ENCODE measurements around the gene RDH13.
A peak's percentile ranks its signal among the peaks of the same experiment; 100 is the strongest.
"Not testable (repeated sequence)": the region's sequence is repeated elsewhere in the genome, so short reads cannot be mapped to it uniquely, and the experiment has no call there.

Gene RDH13

DNA sequence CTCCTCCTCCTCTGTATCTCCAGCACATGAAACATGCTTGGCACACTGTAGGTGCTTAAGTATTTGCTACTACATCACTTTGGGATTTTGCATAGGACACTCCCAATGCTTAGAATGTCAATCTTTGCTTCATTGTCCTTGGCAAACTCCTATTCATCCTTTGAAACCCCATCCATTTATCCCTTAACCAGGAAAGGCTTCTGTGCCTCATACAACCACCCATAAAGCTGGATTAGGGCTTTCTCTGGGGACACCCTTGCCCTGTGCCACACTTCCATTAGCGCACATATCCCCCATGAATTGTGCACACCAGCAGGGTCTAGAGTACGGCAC, 6.9 kb upstream of the RDH13 start:
- Histone ChIP-seq H3K9me3 (peaks cover 0 to 12% (median 12%) of the 10 kb centered on the region in 3 donors), H3K27ac (peak overlapping the region; percentile 25 to 38), H3K36me3 (no peaks in the 10 kb centered on the region), H3K4me1 (peaks cover 0 to 13% (median 0%) of the 10 kb centered on the region in 4 donors), H3K27me3 (peaks cover 0 to 37% of the 10 kb centered on the region in 2 donors), H3K4me3 (peak overlapping the region in 1 of 2 donors; percentile 36)
- intact Hi-C loops (cut with DNase I; ENCODE audit: low total_unique reads), result no loop called here
- DNase-seq, result no peak
- TF ChIP-seq, protein P1, sequence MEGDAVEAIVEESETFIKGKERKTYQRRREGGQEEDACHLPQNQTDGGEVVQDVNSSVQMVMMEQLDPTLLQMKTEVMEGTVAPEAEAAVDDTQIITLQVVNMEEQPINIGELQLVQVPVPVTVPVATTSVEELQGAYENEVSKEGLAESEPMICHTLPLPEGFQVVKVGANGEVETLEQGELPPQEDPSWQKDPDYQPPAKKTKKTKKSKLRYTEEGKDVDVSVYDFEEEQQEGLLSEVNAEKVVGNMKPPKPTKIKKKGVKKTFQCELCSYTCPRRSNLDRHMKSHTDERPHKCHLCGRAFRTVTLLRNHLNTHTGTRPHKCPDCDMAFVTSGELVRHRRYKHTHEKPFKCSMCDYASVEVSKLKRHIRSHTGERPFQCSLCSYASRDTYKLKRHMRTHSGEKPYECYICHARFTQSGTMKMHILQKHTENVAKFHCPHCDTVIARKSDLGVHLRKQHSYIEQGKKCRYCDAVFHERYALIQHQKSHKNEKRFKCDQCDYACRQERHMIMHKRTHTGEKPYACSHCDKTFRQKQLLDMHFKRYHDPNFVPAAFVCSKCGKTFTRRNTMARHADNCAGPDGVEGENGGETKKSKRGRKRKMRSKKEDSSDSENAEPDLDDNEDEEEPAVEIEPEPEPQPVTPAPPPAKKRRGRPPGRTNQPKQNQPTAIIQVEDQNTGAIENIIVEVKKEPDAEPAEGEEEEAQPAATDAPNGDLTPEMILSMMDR (IDR thresholded peaks at IDR 0.05), result no peak

DNA sequence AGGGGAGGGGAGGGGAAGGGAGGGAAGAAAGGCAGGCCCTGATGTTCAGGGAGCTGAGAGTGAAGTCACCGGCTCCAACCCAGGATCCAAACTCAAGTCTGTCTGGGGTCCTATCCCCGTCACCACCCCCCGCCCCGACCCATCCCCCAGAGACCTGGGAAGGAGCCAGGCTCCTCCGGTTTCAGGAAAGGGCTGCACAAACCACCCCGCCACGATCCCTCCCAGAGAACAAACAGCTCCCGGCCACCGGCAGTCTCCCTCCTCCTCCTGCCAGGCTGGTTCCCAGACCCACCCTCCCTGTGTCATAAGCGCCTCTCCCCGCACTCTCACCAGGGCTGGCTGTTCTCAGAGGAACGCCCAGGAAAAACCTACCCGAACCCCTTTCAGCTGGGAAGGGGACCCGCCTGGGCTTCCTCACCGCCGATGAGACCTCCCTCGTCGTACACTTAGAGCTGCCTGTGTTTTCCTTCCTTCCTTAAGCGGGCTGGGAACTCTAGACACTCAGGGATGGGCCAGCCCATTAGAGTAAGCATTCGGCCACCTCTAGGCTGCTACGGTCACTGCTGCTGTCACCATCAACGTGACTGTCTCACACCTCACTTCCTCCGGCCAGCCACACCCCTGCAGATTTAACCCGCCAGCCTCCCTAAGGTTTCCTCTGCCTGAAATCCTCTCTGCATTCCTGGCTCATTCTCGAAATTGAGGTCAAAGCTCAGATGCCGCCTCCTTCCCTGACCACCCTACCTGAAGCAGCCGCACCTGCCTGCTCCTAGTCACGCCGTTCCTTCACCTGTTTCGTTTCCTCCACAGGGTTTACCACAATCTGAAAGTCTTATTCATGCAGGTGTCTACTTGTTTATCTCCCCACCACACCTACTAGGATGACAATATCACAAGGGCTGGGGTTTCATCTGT, 6.3 kb upstream of the RDH13 start:
- peak overlapping the region; percentile 25 to 38 for H3K27ac ChIP-seq
- peaks cover 0 to 36% of the 10 kb centered on the region in 2 donors for H3K27me3 ChIP-seq
- H3K4me1 ChIP-seq, result peaks cover 0 to 13% (median 0%) of the 10 kb centered on the region in 4 donors
- TF ChIP-seq, protein P1 (IDR thresholded peaks at IDR 0.05), result no peak
- H3K4me3 ChIP-seq, result peak overlapping the region; percentile 30 to 36
- H3K36me3 ChIP-seq, result no peaks in the 10 kb centered on the region
- intact Hi-C loops (cut with DNase I; ENCODE audit: low total_unique reads), result no loop called here
- peaks cover 0 to 12% (median 11%) of the 10 kb centered on the region in 3 donors for H3K9me3 ChIP-seq
- no peak for DNase-seq

DNA sequence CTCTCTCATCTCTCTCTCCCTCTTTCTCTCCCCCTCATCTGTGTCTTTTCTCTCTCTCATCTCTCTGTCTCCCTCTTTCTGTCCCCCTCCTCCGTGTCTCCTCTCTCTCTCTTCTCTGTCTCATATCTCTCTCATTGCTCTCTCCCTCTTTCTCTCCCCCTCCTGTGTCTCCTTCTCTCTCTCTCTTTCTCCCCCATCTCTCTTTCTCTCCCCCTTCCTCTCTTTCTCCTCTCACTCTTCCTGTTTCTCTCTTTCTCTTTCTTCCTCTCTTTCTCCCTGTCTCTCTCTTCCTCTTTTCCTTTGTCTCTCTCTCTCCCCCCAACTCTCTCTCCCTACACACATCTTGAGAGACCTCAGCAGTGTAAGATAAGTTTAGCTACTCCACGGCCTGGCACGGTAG, 4.9 kb upstream of the RDH13 start:
- intact Hi-C loops (cut with DNase I; ENCODE audit: low total_unique reads), result no loop called here
- no peak overlapping the region for H3K4me3 ChIP-seq
- peaks cover 0 to 3% (median 0%) of the 10 kb centered on the region in 3 donors for H3K9me3 ChIP-seq
- no peak overlapping the region for H3K27ac ChIP-seq
- H3K4me1 ChIP-seq, result peaks cover 0 to 13% (median 0%) of the 10 kb centered on the region in 4 donors
- no peaks in the 10 kb centered on the region for H3K36me3 ChIP-seq
- no peak for DNase-seq
- peaks cover 0 to 34% of the 10 kb centered on the region in 2 donors for H3K27me3 ChIP-seq
- TF ChIP-seq, protein P1 (IDR thresholded peaks at IDR 0.05), result no peak

DNA sequence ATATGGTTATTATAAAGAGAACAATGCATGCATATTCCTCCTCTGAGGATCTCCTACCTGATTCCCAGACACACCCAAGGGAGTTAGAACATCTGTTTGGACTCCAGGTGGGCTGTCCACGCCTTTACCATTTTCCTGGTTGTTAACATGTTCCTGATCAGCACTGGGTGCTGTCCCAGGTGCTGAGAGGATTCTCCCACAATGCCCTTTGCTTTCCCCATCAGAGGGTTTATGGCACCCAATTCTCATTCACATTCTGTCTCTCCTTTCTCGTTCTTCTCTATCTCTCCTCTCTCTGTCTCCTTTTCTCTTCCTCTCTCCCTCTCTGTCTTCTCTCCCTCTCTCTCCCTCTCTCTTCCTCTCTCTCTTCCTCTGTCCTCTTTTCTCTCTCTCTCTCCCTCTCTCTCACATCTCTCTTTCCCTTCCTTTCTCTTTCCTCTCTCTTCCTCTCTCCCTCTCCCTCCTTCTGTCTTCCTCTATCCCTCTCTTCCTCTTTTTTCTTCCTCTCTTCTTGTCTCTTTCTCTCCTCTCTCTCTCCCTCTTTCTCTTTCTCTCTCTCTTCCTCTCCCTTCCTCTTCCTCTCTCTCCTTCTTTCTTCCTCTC, 3.3 kb upstream of the RDH13 start:
- no peak for DNase-seq
- Histone ChIP-seq H3K27me3 (peaks cover 0 to 22% of the 10 kb centered on the region in 2 donors), H3K36me3 (no peaks in the 10 kb centered on the region), H3K4me3 (no peak overlapping the region), H3K9me3 (no peaks in the 10 kb centered on the region), H3K4me1 (peaks cover 0 to 19% (median 6%) of the 10 kb centered on the region in 4 donors), H3K27ac (no peak overlapping the region)
- intact Hi-C loops (cut with DNase I; ENCODE audit: low total_unique reads), result no loop called here
- TF ChIP-seq, protein P1 (IDR thresholded peaks at IDR 0.05), result no peak

DNA sequence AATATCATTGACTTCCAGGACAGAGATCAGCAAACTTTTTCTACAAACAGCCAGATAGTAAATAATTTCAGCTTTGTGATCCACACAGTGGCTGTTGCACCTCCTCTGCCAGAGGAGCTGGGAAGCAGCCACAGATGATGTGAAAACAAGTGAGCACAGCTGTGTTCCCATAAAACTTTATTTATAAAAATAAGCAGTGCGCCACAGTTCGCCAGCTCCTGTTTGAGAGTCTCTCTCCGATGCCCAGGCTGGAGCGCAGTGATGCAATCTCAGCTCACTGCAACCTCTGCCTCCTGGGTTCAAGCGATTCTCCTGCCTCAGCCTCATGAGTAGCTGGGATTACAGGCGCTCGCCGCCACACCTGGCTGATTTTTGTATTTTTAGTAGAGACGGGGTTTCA, 2.6 kb upstream of the RDH13 start:
- intact Hi-C loops (cut with DNase I; ENCODE audit: low total_unique reads); H3K4me3 ChIP-seq; DNase-seq: not testable (repeated sequence)

DNA sequence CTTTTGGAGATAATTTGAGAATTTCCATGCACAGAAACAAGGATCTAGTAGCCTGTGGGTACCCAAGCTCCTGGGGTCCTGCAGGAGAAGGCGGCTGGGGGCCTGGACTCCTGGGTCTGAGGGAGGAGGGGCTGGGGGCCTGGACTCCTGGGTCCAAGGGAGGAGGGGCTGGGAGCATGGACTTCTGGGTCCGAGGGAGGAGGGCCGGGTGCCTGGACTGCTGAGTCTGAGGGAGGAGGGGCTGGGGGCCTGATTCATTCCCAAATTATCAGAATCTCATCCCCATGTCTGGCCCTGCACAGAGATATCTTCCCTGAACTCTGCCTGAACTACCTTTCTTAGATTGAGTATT, 520 bp upstream of the RDH13 start:
- intact Hi-C loops (cut with DNase I; ENCODE audit: low total_unique reads), result no loop called here
- TF ChIP-seq, protein P1 (IDR thresholded peaks at IDR 0.05), result no peak
- H3K36me3 ChIP-seq, result peaks cover 0 to 8% (median 8%) of the 10 kb centered on the region in 3 donors
- H3K4me3 ChIP-seq, result peak overlapping the region; percentile 83 to 85
- peaks cover 0 to 9% (median 6%) of the 10 kb centered on the region in 4 donors for H3K4me1 ChIP-seq
- H3K27ac ChIP-seq, result peak overlapping the region; percentile 39 to 72
- H3K9me3 ChIP-seq, result no peaks in the 10 kb centered on the region
- DNase-seq, result no peak
- no peaks in the 10 kb centered on the region for H3K27me3 ChIP-seq

More for the DNA sequence above, 2.6 kb upstream of the RDH13 start:
- Histone ChIP-seq H3K4me1 (peaks cover 0 to 15% (median 6%) of the 10 kb centered on the region in 4 donors), H3K27me3 (peaks cover 0 to 15% of the 10 kb centered on the region in 2 donors)
- not testable (repeated sequence) for H3K27ac ChIP-seq, H3K36me3 ChIP-seq, H3K9me3 ChIP-seq

DNA sequence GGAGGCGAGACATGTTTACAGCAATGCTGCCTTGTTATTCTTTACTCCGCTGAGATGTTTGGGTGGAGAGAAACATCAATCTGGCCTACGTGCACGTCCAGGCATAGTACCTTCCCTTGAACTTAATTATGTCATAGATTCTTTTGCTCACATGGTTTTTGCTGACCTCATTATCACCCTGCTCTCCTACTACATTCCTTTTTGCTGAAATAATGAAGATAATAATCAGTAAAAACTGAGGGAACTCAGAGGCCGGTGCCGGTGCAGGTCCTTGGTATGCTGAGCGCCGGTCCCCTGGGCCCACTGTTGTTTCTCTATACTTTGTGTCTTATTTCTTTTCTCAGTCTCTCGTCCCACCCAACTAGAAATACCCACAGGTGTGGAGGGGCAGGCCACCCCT, 2.7 kb downstream of the RDH13 start:
- H3K9me3 ChIP-seq; H3K27me3 ChIP-seq; H3K4me3 ChIP-seq; H3K4me1 ChIP-seq; DNase-seq; intact Hi-C loops (cut with DNase I; ENCODE audit: low total_unique reads); H3K27ac ChIP-seq: not testable (repeated sequence)
- H3K36me3 ChIP-seq, result peaks cover 24 to 40% (median 40%) of the 10 kb centered on the region in 3 donors

Measured in tibial artery (tissue), 4 donors.